Raji (cell line): Measurements from ENCODE around the gene SLC25A21.

Experiments
- POLR2A ChIP-seq: IDR thresholded peaks from 2 replicates; pipeline ENCODE4 v1.6.1; 2011; ENCODE audit warnings: low read depth, low read length, control low read depth; ENCODE audit not compliant: insufficient read depth

SLC25A21 gene

GRCh38 chr14:37037636-37038387, 134.6 kb downstream of the SLC25A21 start:
- no peak for TF ChIP-seq POLR2A

GRCh38 chr14:37036669-37037341, 135.6 kb downstream of the SLC25A21 start:
- no peak for TF ChIP-seq POLR2A

GRCh38 chr14:37035401-37035800, 137.0 kb downstream of the SLC25A21 start:
- no peak for TF ChIP-seq POLR2A

- no peak for TF ChIP-seq POLR2A
Measured at GRCh38 chr14:37034410-37035285, 137.8 kb downstream of the SLC25A21 start.

GRCh38 chr14:37032863-37033262, 139.5 kb downstream of the SLC25A21 start:
- no peak for TF ChIP-seq POLR2A

- no peak for TF ChIP-seq POLR2A
Measured at GRCh38 chr14:37027188-37027824, 145.1 kb downstream of the SLC25A21 start.

GRCh38 chr14:37023875-37024565, 148.4 kb downstream of the SLC25A21 start:
- no peak for TF ChIP-seq POLR2A

GRCh38 chr14:37021390-37021789, 151.0 kb downstream of the SLC25A21 start:
- no peak for TF ChIP-seq POLR2A

- no peak for TF ChIP-seq POLR2A
Measured at GRCh38 chr14:37019488-37019887, 152.9 kb downstream of the SLC25A21 start.

- no peak for TF ChIP-seq POLR2A
Measured at GRCh38 chr14:37018571-37019240, 153.7 kb downstream of the SLC25A21 start.

GRCh38 chr14:37013078-37013477, 159.3 kb downstream of the SLC25A21 start:
- TF ChIP-seq POLR2A, result no peak

GRCh38 chr14:36998686-36999085, 173.7 kb downstream of the SLC25A21 start:
- TF ChIP-seq POLR2A, result no peak

- TF ChIP-seq POLR2A, result no peak
Measured at GRCh38 chr14:36997843-36998242, 174.6 kb downstream of the SLC25A21 start.
